NCI-H2227 (cell line): Measurements from ENCODE around the gene CLK3.
A peak's percentile ranks its signal among the peaks of the same experiment; 100 is the strongest.
"Not testable (repeated sequence)": the region's sequence is repeated elsewhere in the genome, so short reads cannot be mapped to it uniquely, and the experiment has no call there.

Source experiments
- DNase-seq: peaks from one replicate; lab custom pipeline; 2025; ENCODE audit not compliant: unreplicated experiment; lab: John Stamatoyannopoulos, UW

The CLK3 gene

DNA sequence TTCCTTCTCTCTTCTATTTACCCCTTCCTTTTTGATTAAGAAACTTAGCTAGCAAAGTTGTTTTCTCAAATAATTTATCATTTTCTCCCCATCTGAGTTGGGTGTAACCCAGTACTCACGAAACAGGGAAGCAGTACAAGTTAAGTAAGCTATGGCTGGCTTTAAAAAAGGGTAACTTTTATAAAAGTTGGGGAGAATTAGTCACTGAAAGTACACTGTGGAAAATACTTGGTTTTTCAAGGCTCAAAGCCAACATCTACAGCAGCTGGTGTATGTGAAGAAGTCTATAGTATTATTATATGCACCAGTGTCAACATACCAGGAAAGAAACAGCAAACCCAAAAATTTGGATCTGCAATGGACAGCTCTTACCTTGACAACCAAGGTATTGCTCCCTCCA, 25.5 kb downstream of the CLK3 start:
- no peak for DNase-seq

DNA sequence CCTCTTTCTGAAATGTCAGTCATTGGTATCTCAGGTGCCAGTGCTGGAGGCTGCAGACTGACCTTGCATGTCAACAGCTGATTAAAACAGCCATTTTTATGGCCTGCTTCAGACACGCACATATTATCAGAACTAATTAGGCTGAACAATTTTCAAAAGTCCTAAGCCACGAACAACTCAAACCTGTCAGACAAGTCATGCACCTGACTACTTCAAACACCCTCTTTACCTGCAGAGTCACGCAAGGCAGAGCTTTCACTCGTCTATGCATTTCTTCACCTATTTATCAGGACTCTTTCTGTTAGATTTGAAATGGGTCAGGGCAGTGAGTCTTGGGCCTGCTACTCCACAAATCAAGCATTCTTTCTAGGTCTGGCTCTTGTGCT, 26.7 kb downstream of the CLK3 start:
- no peak for DNase-seq

DNA sequence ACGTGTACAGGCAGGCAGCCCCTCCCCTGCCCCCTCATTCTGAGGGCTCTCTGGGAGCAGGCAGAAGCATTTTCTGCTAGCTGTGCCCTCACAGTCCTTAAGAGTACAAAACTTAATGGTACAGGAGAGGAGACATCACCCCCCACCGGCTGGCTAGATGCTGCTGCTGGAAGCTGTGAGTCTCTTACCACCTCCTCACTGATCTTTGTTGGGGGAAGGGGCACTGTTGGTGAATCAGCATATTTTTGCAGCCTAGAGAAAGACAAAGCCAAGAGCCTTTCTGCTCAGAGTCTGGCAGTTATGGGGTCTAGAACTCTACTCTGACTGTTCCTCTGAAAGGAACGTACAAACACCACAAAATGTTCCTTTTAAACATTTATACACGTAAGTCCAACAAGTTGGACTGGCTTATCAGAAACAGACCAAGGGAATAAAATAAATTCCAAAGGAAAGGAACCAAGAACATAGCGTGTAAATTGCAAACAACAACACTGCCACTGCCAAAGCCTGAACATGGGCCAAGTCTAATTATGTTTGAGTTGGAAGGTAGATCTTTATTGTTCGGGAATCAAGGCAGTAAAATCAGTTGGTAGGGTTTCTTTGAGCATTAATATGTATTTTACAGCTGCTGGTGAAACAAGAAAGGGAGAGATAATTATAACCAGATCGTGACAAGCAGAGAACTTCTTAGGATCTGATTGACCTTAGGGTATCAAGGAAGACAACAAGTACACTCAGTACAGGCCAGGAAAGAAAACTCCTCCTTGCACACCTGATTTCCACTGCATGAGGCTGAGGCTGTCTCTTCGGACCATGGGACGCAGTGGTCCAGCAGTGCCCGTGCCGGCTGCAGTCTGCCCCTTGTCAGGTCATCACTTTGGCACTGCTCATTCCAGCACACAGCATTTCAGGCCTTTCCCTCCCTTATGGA, 27.4 kb downstream of the CLK3 start:
- DNase-seq: peak; percentile 64

DNA sequence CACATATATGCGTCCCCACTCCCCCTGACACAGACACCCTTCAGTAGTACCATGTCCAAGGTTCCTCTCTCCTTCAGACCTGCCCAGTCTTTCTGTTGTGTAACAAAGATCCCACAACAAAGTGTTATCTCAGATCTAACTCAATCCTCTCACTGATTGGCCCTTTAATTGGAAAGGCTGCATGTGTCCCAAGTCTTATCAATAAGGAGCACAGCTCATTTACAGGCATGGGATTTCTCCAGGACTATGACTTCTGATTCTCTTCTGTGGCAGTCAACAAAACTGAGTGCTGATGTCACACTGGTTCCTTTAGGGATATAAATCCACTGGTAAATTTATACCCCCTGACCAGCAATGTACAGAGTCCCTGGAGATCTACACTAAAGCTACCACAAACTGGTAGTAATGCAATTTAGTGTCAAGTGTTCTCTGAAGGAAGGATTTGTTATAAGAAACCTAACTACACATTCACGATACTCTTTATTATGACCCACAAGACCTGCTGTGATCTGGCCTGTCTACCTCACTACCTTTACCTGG, 28.1 kb downstream of the CLK3 start:
- DNase-seq: no peak

DNA sequence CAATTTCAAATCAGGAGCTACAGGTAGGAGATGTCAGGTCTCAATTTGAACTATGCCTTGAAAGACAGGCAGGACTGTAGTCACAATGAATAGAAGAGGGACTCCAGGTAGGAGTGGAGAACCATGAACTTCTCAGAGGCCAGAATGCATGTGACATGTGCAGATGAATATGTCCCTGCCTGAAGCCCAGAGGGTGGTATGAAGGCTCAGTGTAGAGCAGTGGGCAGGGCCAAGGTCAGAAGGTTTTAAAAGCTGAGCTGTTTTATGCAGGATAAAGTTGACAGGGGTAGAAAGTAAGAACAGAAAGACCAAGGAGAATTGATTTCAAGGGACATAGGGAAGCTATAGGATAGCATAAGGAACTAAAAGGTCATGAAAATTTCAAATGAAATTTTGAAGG, 30.8 kb downstream of the CLK3 start:
- no peak for DNase-seq

DNA sequence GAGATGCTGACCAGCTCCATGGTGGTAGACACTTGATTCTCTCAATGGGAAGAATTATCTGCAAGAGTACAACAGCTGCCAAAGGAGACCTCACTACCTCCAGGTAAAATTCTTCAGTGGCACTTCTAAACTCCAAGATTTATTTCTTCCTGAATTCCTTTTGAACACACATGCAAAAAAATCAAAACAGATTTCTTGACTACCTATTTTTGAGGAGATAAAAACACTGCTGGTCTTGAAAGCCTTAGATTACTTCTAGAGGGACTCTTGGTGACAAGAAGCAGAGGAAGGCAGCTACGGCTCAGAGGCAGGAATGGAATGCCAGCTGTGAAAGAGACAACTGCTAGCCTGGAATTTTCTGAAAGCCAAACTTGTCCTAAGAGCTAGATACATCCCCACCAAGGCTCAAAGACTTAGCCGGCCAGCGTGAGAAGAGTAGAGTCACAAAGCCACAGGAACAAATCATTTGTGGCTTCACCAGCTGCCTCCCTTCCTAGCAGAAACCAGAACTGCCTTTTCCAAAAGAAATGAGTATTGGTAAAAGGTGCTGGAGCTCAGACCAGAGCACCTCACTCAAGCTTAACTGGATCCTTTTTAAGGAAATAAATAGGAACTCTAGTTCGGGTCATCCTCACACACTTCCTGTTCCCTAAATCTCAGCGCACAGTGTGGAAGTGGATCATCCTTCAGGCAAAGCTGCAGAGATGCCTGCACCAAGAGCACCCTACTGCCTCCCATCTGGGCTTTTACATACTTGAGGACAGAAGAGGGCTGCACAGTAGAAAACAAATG, 32.6 kb downstream of the CLK3 start:
- no peak for DNase-seq

DNA sequence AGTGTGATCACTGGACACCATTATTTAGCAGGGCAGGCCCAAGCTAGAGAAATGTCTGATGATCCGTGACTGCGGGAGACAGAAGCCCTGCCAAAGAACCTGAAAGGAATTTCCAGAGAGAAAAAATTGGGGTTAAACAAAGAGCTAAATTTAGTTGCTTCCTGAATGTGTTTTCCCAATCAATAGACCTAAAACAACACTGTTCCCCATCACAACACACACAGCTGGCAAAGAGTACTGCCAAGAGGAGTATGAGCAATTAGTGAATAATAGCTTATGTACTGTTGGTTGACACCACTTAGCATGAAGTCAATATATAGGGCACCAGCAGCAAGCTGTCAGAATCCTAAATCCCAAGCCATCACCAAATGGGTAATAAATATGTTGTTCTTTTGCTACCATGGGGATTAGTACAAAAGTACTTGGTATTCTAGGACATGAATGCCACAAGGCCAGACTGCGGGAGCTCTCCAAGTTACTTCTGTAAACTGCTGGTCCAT, 35.7 kb downstream of the CLK3 start:
- peak; percentile 22 for DNase-seq

DNA sequence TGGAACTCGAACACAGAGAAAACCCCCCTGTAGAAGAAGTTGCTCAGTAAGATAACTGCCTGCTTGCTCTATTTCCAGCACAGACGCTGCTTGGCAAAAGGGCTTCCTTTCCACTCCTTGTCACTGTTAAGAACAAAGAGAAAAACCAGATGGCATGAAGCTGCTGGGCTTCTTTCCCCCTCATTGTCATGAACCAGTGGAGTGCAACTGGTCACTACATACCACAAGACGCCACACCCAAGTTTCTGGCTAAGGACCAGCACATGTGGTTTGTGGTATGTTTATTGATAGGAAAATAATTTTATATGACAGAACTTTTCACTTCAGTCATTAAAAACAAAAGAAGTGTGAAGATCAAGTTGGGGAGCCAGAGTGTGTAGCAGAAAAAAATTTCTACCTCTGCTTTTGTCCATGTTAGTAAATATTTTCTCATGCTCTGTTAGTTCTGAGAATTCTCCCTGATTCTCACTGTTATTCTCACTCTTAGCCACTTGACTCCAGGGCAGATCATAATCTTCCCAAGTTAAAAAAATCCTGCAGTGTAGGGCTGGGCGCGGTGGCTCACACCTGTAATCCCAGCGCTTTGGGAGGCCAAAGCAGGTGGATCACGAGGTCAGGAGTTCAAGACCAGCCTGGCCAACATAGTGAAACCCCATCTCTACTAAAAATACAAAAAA, 37.9 kb downstream of the CLK3 start:
- no peak for DNase-seq

DNA sequence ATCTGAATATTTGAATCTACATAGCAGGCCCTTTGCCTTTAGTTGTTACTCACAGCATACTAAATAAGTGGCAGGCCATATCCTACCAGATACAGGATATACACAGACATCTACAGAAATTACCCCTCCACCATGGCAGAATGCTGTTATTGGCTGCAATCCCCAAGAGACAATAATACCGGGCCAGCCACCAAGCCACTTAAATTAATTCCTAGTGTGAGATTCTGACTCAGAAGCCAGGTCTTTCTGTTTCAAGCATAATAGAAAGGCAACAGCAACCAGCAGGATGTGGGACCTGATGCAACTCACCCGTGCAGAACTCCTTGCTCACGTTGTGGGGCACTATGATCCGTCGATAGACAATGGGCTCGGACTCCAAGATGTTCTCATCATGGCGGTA, 39.8 kb downstream of the CLK3 start:
- no peak for DNase-seq

DNA sequence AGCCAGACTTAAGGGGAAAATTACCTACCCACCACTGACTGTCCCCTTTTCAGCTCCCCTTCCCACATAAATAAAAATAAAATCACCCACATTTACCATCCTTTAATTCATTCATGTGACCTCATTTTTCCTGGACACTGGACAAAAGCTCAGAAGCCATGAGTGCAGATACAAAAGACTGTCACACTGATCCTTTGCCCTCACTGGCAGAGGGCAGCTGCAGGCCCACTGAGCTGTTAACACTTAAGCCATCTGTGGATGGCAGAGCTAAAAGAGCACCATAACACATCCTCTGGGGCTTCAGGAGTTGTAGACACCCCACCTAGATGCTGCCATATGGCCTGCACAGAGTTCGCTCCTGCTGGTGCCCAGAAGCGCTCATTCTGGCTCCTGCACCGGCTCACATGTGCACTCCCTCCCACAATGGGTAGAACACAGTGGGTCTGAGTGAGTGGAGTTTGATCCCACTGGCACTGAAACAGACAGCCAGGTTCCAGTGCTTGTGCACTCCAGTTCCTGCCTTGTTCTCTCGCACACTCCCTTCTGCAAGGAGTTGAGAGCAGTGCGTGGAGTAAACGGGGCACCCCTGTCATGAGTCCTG, 41.4 kb downstream of the CLK3 start:
- DNase-seq: no peak

DNA sequence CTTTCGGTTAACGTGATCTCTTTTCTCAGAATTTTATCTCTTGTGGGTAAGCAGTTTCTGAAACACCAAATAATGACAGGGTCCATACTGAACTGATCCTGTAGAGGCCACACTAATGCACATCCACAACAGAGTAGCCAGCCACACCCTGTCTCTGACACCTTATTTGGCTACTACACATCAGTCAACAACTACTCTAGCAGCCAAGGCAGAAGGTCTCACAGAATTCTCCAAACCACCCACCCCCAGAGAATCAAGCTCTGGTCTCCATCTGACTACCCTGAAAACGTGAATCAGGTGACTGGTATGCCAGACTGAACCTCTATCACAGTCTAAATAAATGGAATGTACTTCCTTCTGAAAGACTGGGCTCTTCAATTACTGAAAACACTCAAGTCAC, 42.2 kb downstream of the CLK3 start:
- no peak for DNase-seq

DNA sequence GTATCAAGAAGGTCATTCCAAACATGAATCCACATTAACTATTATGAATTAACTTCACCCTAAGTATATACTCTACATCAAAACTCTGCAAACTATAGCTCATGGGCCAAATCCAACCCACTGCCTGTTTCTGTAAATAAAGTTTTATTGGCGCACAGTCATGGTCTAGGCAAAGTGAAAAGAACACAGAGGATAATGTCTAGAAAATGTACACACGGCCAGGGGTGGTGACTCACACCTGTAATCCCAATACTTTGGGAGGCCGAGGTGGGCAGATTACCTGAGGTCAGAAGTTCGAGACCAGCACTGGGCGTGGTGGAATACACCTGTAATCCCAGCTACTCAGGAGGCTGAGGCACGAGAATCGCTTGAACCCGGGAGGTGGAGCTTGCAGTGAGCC, 45.6 kb downstream of the CLK3 start:
- not testable (repeated sequence) for DNase-seq

DNA sequence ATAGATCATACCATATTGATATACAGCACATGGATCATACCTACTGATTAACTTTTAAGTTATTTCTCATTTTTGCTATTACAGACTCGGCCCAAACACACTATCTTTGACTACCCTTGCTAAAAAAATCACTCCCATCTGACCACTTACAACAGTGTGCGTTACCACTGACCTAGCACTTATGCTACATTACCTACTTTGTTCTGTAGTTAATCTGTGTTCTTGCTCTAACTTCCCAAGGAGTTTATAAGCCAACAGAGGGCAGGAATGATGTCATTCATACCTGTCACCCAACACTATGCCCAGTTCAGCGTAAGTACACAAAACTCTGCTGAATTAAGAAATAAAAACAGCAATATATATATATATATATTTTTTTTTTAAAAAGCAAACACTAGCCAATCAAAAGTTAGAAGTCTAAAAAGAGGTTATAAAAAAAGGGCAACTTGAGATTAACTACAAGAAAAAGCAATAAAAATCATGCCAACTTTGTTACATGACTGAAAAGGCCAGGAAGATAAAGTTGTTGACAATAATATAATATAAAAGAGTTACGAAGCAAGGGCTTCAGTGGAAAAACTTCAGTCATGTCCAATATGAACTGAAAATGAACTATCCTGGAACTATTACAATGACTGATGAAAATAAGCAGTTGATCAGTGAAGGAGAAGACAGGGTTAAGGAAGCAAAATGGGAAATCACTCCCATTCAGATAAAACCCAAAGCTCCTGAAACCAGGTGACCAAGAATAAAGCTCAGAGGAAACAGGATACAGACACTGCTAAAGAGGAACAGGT, 46.6 kb downstream of the CLK3 start:
- DNase-seq: no peak

DNA sequence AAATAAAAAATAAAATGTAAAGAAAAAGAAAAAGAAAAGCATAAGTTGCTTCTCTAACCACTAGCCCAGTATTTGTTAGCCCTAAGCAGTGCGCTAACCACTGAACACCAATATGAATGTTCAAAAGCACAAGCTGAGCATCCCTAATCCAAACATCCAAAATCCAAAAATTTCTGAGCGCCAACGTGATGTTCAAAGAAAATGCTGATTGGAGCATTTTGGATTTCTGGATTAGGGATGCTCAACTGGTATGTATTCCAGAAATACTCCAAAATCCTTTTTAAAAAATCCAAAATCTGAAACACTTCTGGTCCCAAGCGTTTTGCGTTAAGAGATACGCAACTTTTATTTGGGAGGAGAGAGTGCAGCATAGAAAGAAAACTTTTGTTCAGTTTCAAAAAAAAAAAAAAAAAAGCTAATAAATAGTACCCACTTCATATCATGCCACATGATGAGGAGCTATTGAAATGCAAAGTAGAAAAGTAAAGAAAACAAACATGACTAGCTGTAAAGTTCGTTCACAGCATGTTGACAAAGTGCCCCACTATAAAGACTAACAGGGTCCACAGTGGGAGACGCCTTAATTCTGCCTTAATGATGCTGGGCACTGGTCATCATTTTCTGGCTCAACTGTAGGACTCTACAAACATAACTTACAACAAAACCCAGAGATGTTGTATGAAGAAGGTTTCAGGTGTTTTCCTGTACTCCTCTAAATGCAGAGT, 47.8 kb downstream of the CLK3 start:
- no peak for DNase-seq

DNA sequence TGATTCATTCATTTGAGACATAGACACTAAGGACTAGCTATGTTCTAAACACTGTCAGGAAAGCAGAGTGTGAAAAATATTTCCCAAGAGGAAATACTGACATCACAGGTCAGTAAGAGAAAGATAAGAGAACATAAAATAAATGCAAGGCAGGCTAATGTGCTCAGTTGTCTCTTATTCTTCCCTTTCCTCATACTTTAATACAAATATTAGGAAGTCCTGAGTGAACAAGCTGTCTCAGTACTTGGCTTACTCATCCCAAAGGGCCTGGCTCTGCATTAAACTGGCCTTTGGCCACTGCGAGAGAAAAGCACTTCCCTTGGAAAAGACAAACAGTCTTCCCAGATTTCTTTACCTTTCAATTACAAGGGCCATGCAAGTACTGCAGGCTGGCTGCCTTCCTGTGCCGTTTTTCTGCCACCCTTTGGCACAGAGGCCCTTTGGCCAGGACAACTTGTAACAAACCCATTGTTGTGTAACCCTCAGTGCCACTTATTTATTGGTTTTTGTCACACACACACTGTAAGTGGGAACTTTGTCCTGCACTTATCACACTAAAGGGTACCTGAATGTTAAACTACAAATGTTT, 48.5 kb downstream of the CLK3 start:
- no peak for DNase-seq

DNA sequence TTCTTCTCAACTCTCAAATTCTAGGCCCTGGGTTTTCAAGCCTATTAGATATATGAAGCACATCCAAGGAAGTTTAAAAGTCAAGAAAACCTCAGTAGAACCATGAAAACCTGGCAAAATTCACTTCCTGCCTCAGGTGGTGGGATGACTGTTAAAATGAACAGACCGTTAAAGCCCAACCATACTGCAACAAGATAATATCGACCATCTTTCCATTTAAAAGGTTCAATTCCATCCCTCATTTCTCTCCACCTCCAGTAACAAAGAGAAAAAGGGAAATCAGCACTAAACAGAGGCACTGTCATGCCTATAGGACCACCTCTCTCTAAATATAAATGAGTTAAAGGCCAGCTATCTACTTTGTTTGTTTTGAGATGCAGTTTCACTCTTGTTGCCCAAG, 49.0 kb downstream of the CLK3 start:
- DNase-seq: no peak

DNA sequence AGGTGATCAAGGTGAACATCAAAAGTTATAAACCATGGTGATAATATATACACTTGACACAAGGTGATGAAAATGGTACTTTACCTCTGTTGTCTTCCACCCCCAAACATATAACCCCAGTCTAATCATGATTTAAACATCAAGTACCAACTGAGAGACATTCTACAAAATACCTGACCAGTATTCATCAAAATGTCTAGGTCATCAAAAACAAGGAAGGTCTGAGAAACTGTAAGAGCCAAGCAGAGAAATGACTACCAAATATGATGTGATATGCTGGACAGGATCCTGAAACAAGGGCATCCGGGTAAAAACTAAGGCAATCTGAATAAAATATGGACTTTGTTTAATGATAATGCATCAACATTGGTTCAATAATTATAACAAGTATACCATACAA, 52.3 kb downstream of the CLK3 start:
- DNase-seq: no peak

DNA sequence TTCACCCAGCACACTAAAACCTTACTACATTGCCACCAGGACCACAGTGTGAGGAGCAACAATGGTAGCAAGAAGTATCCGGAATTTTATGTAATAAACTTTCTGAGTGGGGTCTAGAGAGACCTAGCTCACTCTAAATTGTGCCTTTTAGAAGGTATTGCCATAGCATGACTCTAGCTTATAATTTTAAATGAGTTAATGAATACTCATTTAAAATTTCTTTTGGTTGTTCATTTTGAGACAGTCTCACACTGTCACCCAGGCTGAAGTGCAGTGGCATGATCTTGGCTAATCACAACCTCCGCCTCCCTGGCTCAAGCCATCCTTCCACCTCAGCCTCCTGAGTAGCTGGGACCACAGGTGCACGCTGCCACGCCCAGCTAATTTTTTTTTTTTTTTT, 54.0 kb downstream of the CLK3 start:
- no peak for DNase-seq

DNA sequence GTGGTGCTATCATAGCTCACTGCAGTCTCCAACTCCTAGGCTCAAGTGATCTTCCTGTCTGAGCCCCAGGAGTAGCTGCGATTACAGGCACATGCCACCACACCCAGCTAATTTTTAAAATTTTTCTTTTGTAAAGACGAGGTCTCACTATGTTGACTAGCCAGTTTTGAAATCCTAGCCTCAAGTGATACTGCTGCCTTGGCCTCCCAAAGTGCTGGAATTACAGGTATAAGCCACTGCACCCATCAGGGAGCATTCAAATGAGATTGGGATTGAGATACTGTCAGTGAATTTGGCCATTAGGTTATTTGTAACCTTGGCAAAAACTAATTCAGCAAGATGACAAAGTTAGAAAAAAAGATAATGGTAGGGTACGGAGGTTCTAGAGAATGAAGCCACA, 58.5 kb downstream of the CLK3 start:
- no peak for DNase-seq
